Tibial nerve (tissue), 4 donors: Measurements from ENCODE around the gene NEK5. TPM values are rescaled to one million over a fixed set of nuclear protein-coding genes. Genes with fewer than 3 reads are reported as not detected.
A peak's percentile ranks its signal among the peaks of the same experiment; 100 is the strongest.

Experiments used
- DNase-seq, 2 donors: peaks; one replicate each; pipeline ENCODE4 v3.0.0-alpha.2; 2019; ENCODE audit warnings: low spot score in 2 of 2
- H3K27ac ChIP-seq, 4 donors: fragments of 200-600 bp; sonication (generic) in 3 of 4; one replicate each; pipeline ENCODE4 v1.5.1; 2017 to 2019; ENCODE audit warnings: mild to moderate bottlenecking in 1 of 4
- H3K27me3 ChIP-seq, 2 donors: fragments of 200-600 bp; sonication (generic) in 1 of 2; one replicate each; pipeline versions ENCODE4 v1.5.1 to v1.6.0; 2017 to 2019
- H3K36me3 ChIP-seq, 3 donors: fragments of 200-600 bp; sonication (generic); one replicate each; pipeline ENCODE4 v1.5.1; 2018 to 2019
- H3K4me1 ChIP-seq, 4 donors: fragments of 200-600 bp; sonication (generic) in 3 of 4; one replicate each; pipeline ENCODE4 v1.5.1; 2017 to 2019
- H3K4me3 ChIP-seq, 4 donors: fragments of 200-600 bp; sonication (generic) in 3 of 4; one replicate each; pipeline ENCODE4 v1.5.1; 2017 to 2019; ENCODE audit warnings: mild to moderate bottlenecking in 1 of 4, moderate library complexity in 1 of 4
- H3K9me3 ChIP-seq, 4 donors: fragments of 200-600 bp; sonication (generic) in 3 of 4; one replicate each; pipeline ENCODE4 v1.5.1; 2017 to 2019
- CTCF ChIP-seq, 5 experiments: fragments of 200-600 bp in 3 of 5; fragments of 450-650 bp in 2 of 5; sonication (generic) in 3 of 5; IDR thresholded peaks; one replicate each; pipeline ENCODE4 v1.5.1; 2016 to 2019; ENCODE audit warnings: antibody characterized with exemption in 5 of 5, mild to moderate bottlenecking in 3 of 5, moderate library complexity in 2 of 5
- EP300 ChIP-seq, 2 donors: sonication (generic); formaldehyde crosslinking; IDR thresholded peaks; one replicate each; pipeline ENCODE4 v1.6.1; 2017; ENCODE audit warnings: antibody characterized with exemption in 2 of 2, mild to moderate bottlenecking in 1 of 2
- POLR2A ChIP-seq, 2 donors: fragments of 450-650 bp; IDR thresholded peaks; one replicate each; pipeline ENCODE4 v1.6.1; 2017; ENCODE audit warnings: antibody characterized with exemption in 2 of 2, mild to moderate bottlenecking in 2 of 2, moderate library complexity in 2 of 2
- WGBS, 2 donors: methylation state at CpG; one replicate each; pipeline ENCODE4 v1.1.5; 2018; 5-methylcytosine and 5-hydroxymethylcytosine counted together
- total RNA-seq, 4 donors: library from RNA; depleted of rRNA; stranded (reverse); fragments of >200 nt; gene quantifications; one replicate each; pipeline ENCODE4 v1.1.0, GENCODE V29; 2016

NEK5 gene
- total RNA-seq, 4 donors from 2014 or later, result 0.30 to 0.66 (median 0.61) TPM

- no peak for DNase-seq
- no peak overlapping the region for H3K4me3 ChIP-seq
- no peaks in the 10 kb centered on the region for H3K9me3 ChIP-seq
- H3K27me3 ChIP-seq, result no peaks in the 10 kb centered on the region
- no peak overlapping the region for H3K27ac ChIP-seq
- TF ChIP-seq CTCF (IDR thresholded peaks at IDR 0.05) (no peak), EP300 (IDR thresholded peaks at IDR 0.05) (no peak), POLR2A (IDR thresholded peaks at IDR 0.05) (no peak)
- peaks cover 0 to 12% (median 0%) of the 10 kb centered on the region in 4 donors for H3K4me1 ChIP-seq
- no peaks in the 10 kb centered on the region for H3K36me3 ChIP-seq
- 89 to 92% methylated on average over 13 of the region's 13 CpGs for WGBS, 2 donors
These were observed 122.9 kb downstream of the NEK5 start for GRCh38 chr13:52005841-52006522.

- WGBS, 2 donors, result 82 to 84% methylated on average over 4 to 7 of the region's 7 CpGs
- Histone ChIP-seq H3K36me3 (no peaks in the 10 kb centered on the region), H3K4me1 (no peaks in the 10 kb centered on the region), H3K27me3 (no peaks in the 10 kb centered on the region), H3K27ac (no peak overlapping the region), H3K9me3 (no peaks in the 10 kb centered on the region), H3K4me3 (no peak overlapping the region)
- TF ChIP-seq POLR2A (IDR thresholded peaks at IDR 0.05), result no peak
- no peak for TF ChIP-seq EP300 (IDR thresholded peaks at IDR 0.05)
- TF ChIP-seq CTCF (IDR thresholded peaks at IDR 0.05), result no peak
- no peak for DNase-seq
These were observed 124.2 kb downstream of the NEK5 start for GRCh38 chr13:52004511-52005170.

- no peak for TF ChIP-seq CTCF (IDR thresholded peaks at IDR 0.05)
- TF ChIP-seq EP300 (IDR thresholded peaks at IDR 0.05), result no peak
- no peak for TF ChIP-seq POLR2A (IDR thresholded peaks at IDR 0.05)
- Histone ChIP-seq H3K27me3 (no peaks in the 10 kb centered on the region), H3K9me3 (no peaks in the 10 kb centered on the region), H3K4me1 (no peaks in the 10 kb centered on the region), H3K27ac (no peak overlapping the region), H3K4me3 (no peak overlapping the region), H3K36me3 (no peaks in the 10 kb centered on the region)
- 82 to 83% methylated on average over 4 of the region's 4 CpGs for WGBS, 2 donors
- no peak for DNase-seq
These were observed 125.3 kb downstream of the NEK5 start for GRCh38 chr13:52003541-52003940.

GRCh38 chr13:52002361-52002760, 126.5 kb downstream of the NEK5 start:
- WGBS, 2 donors, result 64 to 69% methylated on average over 3 of the region's 4 CpGs
- TF ChIP-seq CTCF (IDR thresholded peaks at IDR 0.05) (no peak), POLR2A (IDR thresholded peaks at IDR 0.05) (no peak), EP300 (IDR thresholded peaks at IDR 0.05) (no peak)
- Histone ChIP-seq H3K9me3 (no peaks in the 10 kb centered on the region), H3K4me3 (no peak overlapping the region), H3K27ac (no peak overlapping the region), H3K27me3 (no peaks in the 10 kb centered on the region), H3K4me1 (no peaks in the 10 kb centered on the region), H3K36me3 (no peaks in the 10 kb centered on the region)
- DNase-seq, result no peak

GRCh38 chr13:52001120-52001731, 127.6 kb downstream of the NEK5 start:
- DNase-seq, result no peak
- Histone ChIP-seq H3K9me3 (no peaks in the 10 kb centered on the region), H3K4me1 (peaks cover 0 to 3% (median 0%) of the 10 kb centered on the region in 4 donors), H3K27me3 (no peaks in the 10 kb centered on the region), H3K4me3 (no peak overlapping the region), H3K36me3 (no peaks in the 10 kb centered on the region), H3K27ac (no peak overlapping the region)
- peak; percentile 30 to 73 (median 57) for TF ChIP-seq CTCF (IDR thresholded peaks at IDR 0.05)
- TF ChIP-seq EP300 (IDR thresholded peaks at IDR 0.05), result no peak
- 62% methylated on average over 3 of the region's 3 CpGs for WGBS, 2 donors
